Left lung (tissue), 10 donors: ENCODE results near the gene CCNF. TPM values are rescaled to one million over a fixed set of nuclear protein-coding genes. Genes with fewer than 3 reads are reported as not detected.

Experiments used
- ATAC-seq: fragments of 200-7000 bp; cut with Tn5 transposase; one replicate; pipeline ENCODE4 v1.9.1; 2020; ENCODE audit warnings: moderate library complexity
- DNase-seq, 4 donors: peaks; one replicate each; pipeline ENCODE4 v3.0.0-alpha.2; 2013 to 2020
- H3K27ac ChIP-seq, 2 donors: fragments of 200-600 bp; sonication (generic) in 1 of 2; one replicate each; pipeline versions ENCODE4 v1.5.0 to v1.8.0; 2020 to 2021
- H3K27me3 ChIP-seq, 2 donors: fragments of 200-600 bp; sonication (generic) in 1 of 2; one replicate each; pipeline versions ENCODE4 v1.5.0 to v1.8.0; 2020 to 2021
- H3K36me3 ChIP-seq, 2 donors: fragments of 200-600 bp; sonication (generic) in 1 of 2; one replicate each; pipeline versions ENCODE4 v1.5.0 to v1.8.0; 2020 to 2021
- H3K4me1 ChIP-seq, 2 donors: fragments of 200-600 bp; one replicate each; pipeline ENCODE4 v1.8.0; 2021
- H3K4me3 ChIP-seq, 2 donors: fragments of 200-600 bp; sonication (generic) in 1 of 2; one replicate each; pipeline versions ENCODE4 v1.5.0 to v1.8.0; 2020 to 2021; ENCODE audit warnings: mild to moderate bottlenecking in 1 of 2
- H3K9me3 ChIP-seq, 2 donors: fragments of 200-600 bp; sonication (generic) in 1 of 2; one replicate each; pipeline versions ENCODE4 v1.5.0 to v1.8.0; 2020 to 2021
- intact Hi-C, 2 donors: fragments of 100-400 bp; cut with DNase I; formaldehyde crosslinking; loops; one replicate each; pipeline versions ENCODE4 v1.11.2 to v1.14.2; 2022
- polyA plus RNA-seq, 6 donors: library from polyadenylated mRNA; unstranded; fragments of 120-200 nt; gene quantifications; one replicate each; pipeline ENCODE4 v1.2.1, GENCODE V29; 2013; ENCODE audit not compliant: insufficient read length in 6 of 6
- total RNA-seq, 2 donors: library from RNA; stranded (reverse); fragmentation: NEBNext Ultra II Directional; extraction: Animal tissue kit (Norgen Biotek cat#: 25700); gene quantifications; one replicate each; pipeline ENCODE4 v1.2.1, GENCODE V29; 2021
- TF ChIP-seq, protein P1 (sequence below), 2 donors: fragments of 200-600 bp; sonication (generic) in 1 of 2; IDR thresholded peaks; one replicate each; pipeline versions ENCODE4 v1.5.0 to v1.8.0; 2021; ENCODE audit warnings: antibody characterized with exemption in 2 of 2
- donor health status: DM: no; HTN: yes; CAD: no.
- donor health status: DM: no; HTN: no; CAD: no.

Gene CCNF
- total and polyA plus RNA-seq, 8 donors = 4.7 to 17.3 (median 9.7) TPM

DNA sequence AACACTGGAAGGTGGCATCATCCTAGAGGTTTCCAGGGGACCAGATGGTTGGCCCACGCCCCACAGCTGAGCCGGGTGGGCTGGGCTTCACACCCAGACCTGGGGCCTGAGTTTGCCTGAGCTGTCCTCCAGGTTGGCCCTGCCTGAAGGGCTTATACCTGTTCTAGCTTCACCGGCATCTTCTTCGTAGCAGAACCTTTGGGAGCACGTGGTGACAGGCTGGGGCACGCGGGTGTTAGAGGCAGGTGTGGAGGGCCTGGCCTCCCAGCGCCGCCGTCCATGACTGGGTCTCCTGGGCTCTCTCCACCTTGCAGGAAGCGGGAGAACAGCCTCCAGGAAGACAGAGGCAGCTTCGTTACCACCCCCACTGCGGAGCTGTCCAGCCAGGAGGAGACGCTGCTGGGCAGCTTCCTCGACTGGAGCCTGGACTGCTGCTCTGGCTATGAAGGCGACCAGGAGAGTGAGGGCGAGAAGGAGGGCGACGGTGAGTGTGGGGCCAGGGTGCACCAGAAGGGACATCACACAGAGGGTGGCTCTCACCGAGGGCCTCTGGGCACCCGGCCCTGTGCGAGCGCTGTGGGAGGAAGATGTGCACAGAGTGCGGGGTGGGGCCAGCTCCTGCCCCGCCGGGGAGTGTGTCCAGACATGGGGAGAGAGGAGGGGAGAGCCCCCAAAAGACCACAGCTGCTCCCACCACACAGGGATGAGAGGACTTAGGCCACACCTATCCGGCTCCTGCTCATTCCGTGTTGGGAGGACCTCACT is 26.0 kb downstream of the CCNF start:
- TF ChIP-seq, protein P1, sequence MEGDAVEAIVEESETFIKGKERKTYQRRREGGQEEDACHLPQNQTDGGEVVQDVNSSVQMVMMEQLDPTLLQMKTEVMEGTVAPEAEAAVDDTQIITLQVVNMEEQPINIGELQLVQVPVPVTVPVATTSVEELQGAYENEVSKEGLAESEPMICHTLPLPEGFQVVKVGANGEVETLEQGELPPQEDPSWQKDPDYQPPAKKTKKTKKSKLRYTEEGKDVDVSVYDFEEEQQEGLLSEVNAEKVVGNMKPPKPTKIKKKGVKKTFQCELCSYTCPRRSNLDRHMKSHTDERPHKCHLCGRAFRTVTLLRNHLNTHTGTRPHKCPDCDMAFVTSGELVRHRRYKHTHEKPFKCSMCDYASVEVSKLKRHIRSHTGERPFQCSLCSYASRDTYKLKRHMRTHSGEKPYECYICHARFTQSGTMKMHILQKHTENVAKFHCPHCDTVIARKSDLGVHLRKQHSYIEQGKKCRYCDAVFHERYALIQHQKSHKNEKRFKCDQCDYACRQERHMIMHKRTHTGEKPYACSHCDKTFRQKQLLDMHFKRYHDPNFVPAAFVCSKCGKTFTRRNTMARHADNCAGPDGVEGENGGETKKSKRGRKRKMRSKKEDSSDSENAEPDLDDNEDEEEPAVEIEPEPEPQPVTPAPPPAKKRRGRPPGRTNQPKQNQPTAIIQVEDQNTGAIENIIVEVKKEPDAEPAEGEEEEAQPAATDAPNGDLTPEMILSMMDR (IDR thresholded peaks at IDR 0.05) = no peak
- no peak overlapping the region for H3K4me3 ChIP-seq
- ATAC-seq = no peak
- H3K4me1 ChIP-seq = peaks cover 2 to 15% of the 10 kb centered on the region in 2 donors
- no peaks in the 10 kb centered on the region for H3K27me3 ChIP-seq
- no peaks in the 10 kb centered on the region for H3K9me3 ChIP-seq
- intact Hi-C loops = no loop called here
- H3K27ac ChIP-seq = no peak overlapping the region
- DNase-seq = peak in 1 of 4 donors; percentile 54
- H3K36me3 ChIP-seq = peaks cover 0 to 69% of the 10 kb centered on the region in 2 donors

DNA sequence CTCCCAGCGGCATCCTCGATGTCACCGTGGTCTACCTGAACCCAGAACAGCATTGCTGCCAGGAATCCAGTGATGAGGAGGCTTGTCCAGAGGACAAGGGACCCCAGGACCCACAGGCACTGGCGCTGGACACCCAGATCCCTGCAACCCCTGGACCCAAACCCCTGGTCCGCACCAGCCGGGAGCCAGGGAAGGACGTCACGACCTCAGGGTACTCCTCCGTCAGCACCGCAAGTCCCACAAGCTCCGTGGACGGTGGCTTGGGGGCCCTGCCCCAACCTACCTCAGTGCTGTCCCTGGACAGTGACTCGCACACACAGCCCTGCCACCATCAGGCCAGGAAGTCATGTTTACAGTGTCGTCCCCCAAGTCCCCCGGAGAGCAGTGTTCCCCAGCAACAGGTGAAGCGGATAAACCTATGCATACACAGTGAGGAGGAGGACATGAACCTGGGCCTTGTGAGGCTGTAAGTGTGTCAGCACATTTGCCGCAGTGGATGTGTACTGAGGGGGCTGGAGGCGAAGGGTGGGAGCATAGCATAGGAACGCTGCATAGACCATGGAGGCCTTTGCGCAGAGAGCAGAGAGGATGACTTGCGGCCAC is 27.4 kb downstream of the CCNF start:
- no peak overlapping the region for H3K27ac ChIP-seq
- no peak for DNase-seq
- no peaks in the 10 kb centered on the region for H3K27me3 ChIP-seq
- H3K4me3 ChIP-seq = no peak overlapping the region
- TF ChIP-seq, protein P1 (IDR thresholded peaks at IDR 0.05) = no peak
- intact Hi-C loops = no loop called here
- no peaks in the 10 kb centered on the region for H3K9me3 ChIP-seq
- H3K36me3 ChIP-seq = peaks cover 0 to 56% of the 10 kb centered on the region in 2 donors
- no peak for ATAC-seq
- H3K4me1 ChIP-seq = peaks cover 6 to 22% of the 10 kb centered on the region in 2 donors

DNA sequence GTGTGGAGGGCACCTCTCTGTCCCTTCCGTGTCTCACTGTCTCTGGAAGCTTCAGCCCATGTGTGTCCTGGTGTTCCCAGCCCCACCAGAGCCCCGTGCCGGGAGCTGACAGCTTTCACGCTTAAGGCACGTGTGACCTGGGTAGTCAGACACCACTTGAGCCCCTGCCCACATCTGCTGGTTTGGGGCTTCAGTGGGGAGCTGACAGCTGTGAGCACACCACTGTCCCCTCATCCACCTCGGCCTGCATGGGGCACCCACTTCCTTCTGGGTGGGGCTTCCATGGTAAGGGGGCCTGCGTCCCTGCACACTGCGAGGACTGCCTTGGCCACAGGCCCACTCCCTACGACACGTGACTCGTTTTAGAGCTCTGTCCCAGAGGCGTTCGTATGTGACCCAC is 28.0 kb downstream of the CCNF start:
- Histone ChIP-seq H3K27me3 (no peaks in the 10 kb centered on the region), H3K27ac (no peak overlapping the region), H3K36me3 (peaks cover 0 to 50% of the 10 kb centered on the region in 2 donors), H3K9me3 (no peaks in the 10 kb centered on the region), H3K4me1 (peaks cover 6 to 22% of the 10 kb centered on the region in 2 donors), H3K4me3 (no peak overlapping the region)
- TF ChIP-seq, protein P1 (IDR thresholded peaks at IDR 0.05) = no peak
- intact Hi-C loops = no loop called here
- DNase-seq (no peak), ATAC-seq (no peak)

DNA sequence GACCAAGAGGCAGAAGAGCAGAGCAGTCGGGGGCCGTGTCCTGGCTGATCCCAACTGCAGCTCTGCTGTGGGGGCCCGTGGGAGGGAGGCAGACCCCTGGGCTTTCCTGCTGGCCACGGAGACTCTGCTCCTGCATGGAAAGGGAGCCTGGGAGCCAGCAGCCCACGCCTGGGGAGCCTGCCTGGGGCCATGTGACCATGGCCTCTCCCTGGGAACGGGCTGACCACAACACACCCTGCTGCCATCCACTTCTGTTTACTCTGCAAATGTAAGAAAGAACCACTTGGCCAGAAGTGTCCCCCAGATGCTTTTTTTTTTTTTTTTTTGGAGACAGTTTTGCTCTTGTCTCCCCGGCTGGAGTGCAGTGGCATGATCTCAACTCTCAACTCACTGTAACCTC is 28.7 kb downstream of the CCNF start:
- no peak overlapping the region for H3K27ac ChIP-seq
- TF ChIP-seq, protein P1 (IDR thresholded peaks at IDR 0.05) = no peak
- DNase-seq (peak in 1 of 4 donors; percentile 61), ATAC-seq (peak; percentile 64)
- intact Hi-C loops = no loop called here
- H3K4me3 ChIP-seq = no peak overlapping the region
- peaks cover 6 to 22% of the 10 kb centered on the region in 2 donors for H3K4me1 ChIP-seq
- H3K36me3 ChIP-seq = peaks cover 0 to 43% of the 10 kb centered on the region in 2 donors
- H3K27me3 ChIP-seq = no peaks in the 10 kb centered on the region
- no peaks in the 10 kb centered on the region for H3K9me3 ChIP-seq

DNA sequence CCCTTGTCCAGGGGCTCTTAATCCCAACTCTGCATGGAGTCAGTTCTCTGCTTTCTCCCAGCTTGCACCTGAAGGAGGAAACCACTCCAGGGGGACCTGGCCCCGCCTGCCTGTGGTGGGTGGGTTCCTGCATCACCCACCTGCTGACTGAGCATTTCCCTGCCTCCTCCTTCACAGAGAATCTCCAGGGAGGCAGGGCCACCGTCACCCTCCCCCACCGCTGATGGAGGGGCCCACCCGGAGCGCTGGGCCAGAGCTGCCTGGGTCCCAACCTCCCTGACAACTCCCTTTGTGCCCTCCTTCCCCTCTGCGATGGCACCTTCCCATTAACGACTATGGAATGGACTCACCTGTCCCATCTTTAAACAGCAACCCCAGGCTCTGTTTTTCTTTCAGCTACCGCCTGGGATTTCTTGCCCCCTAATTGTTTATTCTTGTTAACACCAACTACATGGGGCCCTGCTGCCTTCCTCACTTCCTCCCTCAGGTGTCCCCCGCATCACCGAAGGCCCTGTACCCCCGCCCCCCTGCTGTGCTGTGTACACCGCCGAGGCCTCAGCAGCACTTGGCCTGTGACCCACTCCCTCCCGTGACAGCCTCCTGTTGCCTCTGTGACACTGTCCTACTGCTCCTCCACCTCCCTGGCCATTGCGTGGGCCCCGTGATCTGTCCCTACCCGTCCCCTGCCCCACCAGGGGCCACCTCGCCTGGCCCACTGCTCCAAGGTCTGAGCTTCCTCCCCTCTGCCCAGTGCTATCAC is 29.8 kb downstream of the CCNF start:
- no peak for ATAC-seq
- Histone ChIP-seq H3K9me3 (no peaks in the 10 kb centered on the region), H3K4me3 (peak overlapping the region; percentile 37 to 61), H3K36me3 (peaks cover 0 to 32% of the 10 kb centered on the region in 2 donors), H3K4me1 (peaks cover 6 to 22% of the 10 kb centered on the region in 2 donors), H3K27me3 (no peaks in the 10 kb centered on the region), H3K27ac (no peak overlapping the region)
- no peak for DNase-seq
- TF ChIP-seq, protein P1 (IDR thresholded peaks at IDR 0.05) = no peak
- intact Hi-C loops = no loop called here
